ENCODE measurements around the gene TACR1. TPM values are rescaled to one million over a fixed set of nuclear protein-coding genes. Genes with fewer than 3 reads are reported as not detected.

The TACR1 gene
- total RNA-seq, 1 experiment from 2014 or later: not detected

- TF ChIP-seq ZBTB33 (IDR thresholded peaks at IDR 0.05; ENCODE audit: extremely low read depth, insufficient replicate concordance, low read length): no peak
- TF ChIP-seq POLR2AphosphoS5 (IDR thresholded peaks at IDR 0.05; ENCODE audit: low read depth, low read length): no peak
- TF ChIP-seq EZH2phosphoT487 (IDR thresholded peaks at IDR 0.05; ENCODE audit: borderline replicate concordance): no peak
- no peak for TF ChIP-seq SRF (IDR thresholded peaks at IDR 0.05; ENCODE audit: low read depth)
- TF ChIP-seq REST (IDR thresholded peaks at IDR 0.05; ENCODE audit: low read depth): no peak
- no peak for TF ChIP-seq CEBPB (IDR thresholded peaks at IDR 0.05; ENCODE audit: low read depth)
- TF ChIP-seq POLR2A (IDR thresholded peaks at IDR 0.05; ENCODE audit: borderline replicate concordance, extremely low read depth, insufficient read depth, insufficient read length): no peak
Measured at GRCh38 chr2:75047992-75048625, 151.2 kb downstream of the TACR1 start (continued).

Data from HCT116 (cell line).